ENCODE data around the gene HES7.

Gene HES7

DNA sequence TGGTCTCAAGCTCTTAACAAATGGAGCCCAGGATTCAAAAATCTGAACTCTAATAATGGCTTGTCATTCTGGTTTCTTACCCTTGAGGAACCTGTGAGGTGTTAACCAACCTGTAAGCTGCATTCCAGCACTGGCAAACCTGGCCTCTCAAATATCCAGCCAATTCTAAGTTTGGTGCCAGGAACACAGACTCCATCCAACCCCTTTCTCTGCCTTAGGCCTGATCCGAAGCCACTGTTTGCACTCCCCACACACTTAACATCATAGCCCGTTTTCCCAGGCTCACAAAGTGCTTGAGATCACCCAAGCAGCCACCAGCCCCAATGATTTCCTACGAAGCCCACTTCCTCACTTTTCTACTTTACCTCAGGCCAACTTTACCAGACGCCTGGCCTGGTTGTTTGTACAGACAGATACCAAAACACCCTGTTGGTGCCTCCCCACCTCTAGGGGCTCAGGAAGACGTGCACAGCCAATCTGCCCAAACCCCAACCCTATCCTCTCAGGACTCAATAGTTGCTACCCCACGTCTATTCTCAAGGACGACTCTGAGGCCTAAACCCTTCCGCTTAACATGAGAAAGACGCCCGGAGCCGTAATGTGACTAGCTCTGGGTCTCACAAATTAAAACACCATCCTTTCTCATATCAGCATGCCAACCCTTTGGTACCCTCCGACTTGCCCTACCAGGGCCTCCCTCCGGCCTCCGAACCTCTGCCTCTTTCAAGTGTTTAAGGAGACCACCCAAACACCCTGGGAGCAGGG, 31.5 kb upstream of the HES7 start:
- no peak for DNase-seq

DNA sequence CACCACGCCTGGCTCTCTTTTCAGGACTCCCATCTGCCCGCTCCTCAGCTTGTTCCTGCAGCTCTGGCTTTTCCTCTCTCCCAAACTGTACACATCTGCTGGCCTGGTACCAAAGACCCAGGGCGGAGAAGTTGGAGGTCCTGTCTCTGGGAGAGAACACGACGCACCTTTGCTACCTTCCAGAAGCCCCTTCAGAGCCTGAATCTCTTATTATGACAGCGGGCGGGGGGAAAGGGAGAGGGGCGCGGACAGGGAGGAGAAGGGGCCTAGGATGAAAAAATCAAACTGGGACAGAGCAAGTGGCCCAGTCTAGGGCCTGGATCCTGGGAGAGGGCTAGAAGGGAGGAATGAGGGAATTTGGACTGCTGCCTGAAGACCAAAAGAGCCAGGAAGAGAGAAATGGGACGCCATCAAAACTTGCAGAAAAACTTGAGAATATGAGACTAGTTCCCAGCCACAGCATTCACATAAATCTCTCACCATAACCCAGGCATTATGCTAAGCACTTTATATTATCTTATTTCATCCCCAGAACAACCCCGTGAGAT, 30.8 kb upstream of the HES7 start:
- no peak for DNase-seq

DNA sequence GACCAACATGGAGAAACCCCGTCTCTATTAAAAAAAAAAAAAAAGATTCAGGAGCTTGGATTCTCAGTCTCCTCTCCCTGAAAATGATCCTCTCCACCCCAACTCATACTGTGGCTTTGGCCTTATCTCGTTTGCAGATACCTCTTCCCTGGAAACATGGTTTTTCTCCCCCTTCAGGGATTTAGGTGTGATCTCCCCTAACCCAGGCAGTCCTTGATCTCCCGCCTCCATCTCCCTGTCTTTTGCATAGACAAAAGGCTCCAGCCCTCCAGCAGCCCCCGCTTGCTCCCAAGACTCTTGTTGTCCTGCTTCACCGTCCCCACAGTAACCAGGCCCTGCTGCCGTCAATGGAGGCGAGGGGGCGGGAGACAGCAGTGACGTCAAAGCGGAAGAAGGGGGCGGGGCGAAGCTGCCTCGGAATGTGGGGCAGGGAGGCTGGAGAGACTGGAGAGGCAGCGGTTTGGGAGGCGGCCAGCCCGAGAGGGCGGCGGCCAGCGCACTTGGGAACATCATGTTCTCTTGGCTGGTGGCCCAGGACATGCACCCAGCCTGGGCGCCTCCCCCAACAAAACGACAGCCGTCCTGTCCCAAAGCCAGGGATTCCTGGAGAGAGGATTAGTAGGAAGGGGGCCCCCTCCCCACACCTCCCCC, 30.2 kb upstream of the HES7 start:
- peak; percentile 95 to 98 for DNase-seq

DNA sequence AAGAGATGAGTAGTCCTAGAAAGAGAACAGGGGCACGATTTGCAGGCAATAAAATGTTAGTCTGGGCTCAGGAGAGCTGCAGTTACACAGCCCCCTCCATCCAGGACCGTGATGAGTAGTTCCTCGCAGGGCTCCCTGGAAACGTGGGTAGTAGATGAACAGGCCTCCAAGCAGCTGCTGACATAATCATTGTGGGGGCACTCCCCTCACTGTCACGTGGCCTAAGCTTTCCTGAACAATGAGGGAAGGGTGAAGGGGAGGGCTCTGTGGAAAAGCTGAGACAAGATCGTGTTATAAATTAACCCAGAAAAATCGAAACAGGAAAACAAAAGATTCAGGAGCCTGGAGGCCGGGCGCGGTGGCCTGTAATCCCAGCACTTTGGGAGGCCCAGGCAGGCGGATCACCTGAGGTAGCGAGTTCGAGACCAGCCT, 29.6 kb upstream of the HES7 start:
- peak; percentile 88 to 94 for DNase-seq

DNA sequence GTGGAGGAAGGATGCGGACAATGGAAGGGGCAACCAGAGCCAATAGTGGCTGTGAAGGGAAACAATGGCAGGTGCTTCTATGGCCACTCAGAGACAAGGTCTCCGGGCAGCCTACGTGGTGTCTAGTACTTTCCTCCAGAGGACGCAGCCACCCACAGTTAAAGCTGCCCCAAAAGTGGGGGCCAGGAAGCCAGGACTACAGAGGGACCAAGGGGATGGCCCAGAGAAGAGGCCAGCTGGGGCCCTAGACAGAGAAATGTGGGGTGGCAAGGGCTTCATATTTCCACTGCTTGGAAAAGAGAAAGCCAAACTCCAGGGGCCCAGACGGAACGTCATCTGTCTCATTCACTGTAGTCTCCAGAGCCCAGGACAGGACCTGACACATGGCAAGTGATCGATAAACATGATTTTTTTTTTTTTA, 29.1 kb upstream of the HES7 start:
- no peak for DNase-seq

DNA sequence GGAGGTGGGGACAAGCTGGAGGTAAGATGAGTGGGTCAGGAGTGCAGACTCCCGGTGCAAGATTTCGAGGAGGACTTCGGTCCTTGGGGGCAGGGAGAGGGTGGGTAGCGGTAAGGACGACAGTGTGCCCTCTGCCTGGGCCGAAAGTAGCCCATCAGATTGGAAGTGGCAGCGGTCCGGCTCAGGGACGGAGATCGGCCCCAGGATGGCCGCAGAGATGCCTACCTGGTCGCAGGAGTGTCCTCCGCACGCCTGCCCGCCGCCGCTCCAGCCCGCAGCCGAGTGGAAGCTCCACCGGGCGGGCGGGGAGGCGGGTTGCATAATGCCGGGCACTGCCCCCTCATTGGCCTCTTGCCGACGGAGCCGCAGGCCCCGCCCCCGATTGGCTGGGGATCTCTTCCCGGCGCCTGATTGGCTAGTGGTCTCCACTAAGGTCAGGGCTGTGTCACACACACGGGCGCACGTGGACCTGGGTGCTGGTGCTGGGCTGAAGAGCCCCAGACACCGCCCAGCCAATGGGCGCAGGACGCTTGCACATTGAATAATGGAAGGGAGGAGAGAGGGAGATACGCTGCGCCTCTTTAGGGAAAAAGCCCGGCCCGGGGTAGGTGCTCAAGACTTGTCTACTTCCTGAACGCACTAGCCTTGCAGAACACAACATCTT, 28.3 kb upstream of the HES7 start, which contains the start of gene PER1:
PER1 (minus strand) TSS at position 293 of the 664 bp plus-strand sequence. CDS start 1,698 bp downstream, outside the sequence.
- DNase-seq = peak; percentile 94 to 95

DNA sequence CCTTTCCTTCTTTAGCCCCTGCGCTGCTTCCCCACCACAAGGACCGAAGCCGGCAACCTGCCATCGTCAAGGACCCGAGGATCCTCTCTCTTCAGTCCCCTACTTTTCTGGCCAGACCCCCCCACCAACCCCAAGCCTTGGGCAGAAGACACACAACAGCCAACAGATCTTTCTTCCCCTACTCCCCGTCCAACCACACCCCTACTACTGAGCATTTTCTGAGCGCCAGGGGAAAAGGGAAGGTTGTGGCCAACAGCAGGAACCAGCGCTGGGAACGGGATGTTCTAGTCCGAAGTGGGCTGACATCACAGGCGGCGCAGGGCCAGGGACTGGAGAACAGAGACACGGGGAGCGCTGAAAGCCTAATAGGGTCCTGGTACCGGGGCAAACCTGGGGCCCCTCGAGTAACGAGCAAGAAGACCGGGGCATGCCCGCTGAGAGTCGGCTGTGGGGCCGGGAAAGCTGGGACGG, 27.8 kb upstream of the HES7 start:
- peak; percentile 78 to 89 for DNase-seq

DNA sequence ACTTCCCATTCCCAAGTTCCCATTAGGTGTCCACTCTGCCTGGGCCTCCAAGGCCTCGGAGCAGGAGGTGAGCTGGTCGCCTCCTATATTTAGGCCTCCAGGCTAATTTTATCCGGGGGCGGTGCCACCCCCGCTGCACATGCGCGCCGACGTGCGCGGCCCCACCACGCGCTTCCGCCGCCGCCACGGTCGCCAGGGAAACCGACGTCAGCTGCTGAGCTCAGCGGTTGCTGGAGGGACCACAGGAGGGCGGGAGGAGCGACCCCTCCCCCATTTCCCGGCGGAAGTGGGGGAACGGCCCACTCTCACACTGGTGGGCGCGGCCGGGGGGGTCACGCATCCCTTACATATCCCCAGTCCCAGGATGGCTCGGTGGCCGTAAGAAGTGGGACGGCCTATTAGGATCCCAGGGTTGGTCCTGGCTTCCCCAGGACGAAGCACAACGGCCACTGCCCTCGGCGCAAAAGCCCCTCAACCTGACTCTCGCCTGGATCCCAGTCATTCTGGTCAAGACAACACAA, 27.3 kb upstream of the HES7 start:
- DNase-seq = peak; percentile 71 to 79

DNA sequence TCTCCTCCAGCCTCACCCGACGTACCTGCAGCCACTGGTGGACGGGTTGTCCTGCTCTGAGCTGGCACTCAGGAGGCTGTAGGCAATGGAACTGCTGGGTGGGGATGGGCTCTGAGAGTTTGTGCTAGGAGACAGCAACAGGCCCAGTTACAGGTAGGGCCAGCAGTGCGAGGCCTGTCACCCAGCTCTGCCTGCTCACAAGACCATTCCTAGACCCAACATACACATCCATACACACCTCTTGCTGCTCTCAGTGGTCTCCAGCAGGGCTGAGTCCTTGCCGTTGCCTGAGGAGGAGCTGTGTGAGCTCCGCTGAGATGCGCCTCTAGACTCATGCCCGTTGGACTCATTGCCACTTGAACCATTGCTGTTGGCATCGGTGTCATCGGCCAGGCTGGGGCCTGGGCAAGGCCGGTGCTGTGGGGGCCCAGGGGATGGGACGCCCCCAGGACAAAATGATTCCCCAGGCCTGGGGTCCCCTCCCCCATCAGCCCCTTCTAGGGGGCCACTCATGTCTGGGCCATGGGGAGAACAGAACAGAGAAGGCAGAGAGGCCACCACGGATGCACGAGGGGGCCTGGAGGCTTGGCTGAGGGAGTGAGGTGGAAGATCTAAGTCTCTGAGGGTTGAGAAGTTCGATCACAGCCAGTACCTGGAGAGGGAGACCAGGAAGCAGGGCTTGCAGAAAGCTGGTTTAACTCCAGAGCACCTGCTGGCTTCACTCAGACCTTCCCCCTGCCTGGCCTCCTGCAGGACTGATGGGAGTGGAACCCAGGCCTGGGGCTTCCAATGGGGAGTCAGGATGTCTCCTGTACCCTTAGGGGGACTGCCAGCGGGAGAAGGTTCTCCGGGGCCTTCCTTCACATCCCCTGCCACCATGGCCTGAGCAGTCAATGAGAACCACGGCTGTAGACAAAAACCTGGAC, 26.6 kb upstream of the HES7 start:
- DNase-seq = no peak

DNA sequence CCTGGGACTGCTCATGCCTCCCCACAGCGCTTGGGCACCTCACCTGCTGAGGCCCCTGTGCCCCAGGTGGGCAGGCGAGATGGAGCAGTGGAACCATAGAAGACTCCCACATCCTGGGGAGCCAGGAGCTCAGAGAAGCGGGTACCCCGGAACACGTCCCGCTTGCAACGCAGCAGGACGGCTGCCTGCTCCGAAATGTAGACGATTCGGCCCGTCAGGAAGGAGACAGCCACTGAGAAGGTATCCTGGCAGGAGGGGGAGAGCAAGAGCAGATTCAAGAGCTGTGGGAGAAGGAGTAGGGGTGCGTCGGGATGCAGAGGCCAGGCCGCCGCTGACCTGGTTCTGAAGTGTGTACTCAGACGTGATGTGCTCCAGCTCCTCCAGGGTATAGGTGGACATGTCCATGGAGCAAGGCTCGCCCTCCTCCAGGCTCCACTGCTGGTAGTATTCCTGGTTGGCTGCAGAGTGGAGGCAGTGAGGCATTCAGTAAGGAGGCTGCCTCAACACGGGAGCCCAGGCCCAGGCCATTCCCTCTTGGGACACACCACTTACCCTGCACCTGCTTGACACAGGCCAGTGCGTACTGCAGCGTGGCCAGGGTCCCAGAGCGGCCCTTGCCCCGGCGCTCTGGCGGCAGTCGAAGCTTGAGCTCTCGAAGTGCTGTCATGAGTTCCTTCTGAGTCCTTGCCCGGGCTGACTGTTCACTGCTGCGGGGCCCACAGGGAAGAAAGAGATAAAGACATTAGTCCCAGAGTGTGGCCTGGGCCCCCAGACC, 25.7 kb upstream of the HES7 start:
- no peak for DNase-seq

DNA sequence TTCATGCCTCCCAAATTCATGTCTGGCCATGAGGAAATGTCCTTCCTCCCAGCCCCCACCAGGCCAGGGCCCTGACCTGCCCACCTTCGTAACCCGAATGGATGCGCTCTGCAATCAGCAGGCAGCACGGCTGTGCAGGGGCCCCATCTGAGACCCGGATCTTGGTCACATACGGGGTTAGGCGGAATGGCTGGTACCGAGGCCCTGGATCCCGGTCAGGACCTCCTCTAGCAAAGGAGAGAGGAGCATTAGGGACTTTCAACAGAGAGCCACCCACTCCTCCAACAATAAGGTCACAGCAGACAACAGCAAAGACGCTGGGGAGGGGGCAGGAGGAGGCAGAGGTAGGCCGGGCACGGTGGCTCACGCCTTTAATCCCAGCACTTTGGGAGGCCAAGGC, 24.7 kb upstream of the HES7 start:
- DNase-seq = no peak

DNA sequence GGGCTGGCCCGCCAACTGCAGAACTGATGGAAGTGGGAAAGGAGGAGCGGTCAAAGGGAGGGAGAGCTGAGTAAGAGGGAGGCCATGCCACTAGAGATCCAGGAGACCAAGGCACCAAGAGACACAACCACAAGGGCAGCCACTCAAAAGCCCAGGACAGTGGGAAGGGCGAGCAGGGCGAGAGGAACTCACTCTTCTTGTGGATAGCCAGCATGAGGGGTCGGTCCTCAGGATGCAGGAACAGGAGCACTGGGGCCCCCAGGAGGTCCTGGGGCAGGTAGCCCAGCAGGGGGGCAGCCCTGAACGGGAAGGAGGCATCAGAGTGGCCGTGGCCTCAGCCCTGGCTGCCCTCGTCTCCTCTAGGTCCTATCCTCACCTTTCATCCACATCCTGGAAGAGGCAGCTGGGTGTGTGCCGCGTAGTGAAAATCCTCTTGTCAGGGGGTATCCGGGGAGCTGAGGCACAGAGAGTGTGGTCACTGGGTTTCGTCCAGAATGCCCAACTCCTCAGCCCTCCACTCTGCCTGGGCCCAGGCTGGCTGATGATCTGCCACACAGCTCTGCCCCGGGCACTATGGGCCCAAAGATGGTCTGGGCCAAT, 24.0 kb upstream of the HES7 start:
- DNase-seq = no peak

DNA sequence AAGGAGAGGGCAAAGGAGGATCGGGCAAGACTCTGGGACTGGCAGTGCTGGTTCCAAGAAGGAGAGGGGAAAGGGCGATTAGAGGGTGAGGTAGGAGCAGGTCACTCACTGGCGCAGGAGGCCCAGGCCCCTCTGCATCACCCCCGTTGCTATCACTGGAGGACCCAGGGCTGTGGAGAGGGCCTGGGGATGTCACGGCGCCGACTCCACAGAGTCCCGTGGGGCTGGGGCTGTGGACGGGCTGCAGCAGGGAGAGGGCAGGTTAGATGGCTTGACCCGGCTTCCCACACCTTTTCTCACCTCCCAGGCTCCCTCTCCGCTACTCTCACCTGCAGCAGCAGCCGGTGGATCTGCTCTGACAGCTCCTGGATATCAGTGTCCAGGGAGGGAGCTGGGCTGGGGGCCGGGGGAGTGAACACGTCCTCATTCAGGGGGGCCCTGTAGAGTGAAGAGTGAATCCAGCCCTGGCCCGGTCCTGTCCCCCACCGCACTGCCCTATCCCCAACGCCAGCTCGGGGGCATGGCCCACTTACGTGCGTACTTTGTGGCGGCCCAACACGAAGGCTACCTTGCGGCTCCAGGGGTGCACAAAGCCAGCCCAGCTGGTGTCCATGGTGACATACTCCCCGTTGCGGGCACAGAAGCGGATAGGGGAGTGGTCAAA, 23.4 kb upstream of the HES7 start:
- DNase-seq = no peak

DNA sequence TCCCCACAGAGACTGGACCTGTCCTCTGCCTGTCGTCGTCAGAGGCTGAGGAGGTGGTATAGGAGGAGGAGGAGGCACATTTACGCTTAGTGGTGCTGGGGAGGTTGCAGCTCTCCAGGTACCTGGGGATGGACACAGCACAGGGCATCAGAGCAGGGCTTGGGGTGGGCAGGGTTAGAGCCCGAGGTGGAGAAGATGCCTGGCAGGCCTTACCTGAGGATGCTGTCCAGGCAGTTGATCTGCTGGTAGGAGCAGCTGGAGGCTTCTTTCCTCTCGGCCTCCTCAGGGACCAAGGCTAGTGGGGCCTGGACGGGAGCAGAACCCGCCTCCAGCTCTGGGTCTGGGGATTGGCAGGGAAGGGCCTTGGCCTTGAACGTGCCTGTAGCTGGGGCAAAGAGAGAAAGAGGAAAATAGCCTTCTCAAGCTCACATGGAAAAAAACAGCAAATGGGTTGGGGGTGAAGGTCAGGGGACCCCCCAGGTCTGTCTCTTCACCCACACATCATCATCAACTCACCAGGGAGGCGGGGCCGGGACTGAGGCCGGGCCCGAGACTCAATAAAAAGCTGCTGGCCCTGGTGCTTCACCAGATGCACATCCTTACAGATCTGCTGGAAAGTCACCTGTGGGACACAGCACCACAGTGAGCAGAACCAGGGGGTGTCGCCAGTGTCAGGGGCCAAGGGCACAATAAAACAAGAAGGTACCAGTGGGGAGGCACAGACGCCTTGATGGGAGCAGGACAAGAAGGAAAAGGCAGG, 22.7 kb upstream of the HES7 start:
- no peak for DNase-seq

DNA sequence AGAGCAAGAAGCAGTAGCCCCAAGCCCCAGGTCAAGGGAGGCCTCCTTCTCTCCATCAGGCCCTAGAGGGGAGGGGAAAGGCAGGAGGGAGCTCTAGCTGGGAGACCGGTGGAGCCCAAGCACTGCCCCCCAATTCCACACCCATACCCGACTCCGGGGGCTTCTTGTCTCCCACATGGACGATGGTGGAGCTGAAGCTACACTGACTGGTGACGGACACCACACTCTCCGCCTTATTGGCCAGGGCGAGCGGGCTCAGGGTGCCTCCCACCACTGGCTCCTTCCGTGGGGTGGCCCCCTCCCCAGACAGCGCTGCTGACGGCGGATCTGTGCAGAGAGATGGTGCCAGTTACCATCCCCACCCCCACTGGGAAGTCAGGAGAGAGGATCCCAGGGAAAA, 21.9 kb upstream of the HES7 start:
- DNase-seq = no peak

DNA sequence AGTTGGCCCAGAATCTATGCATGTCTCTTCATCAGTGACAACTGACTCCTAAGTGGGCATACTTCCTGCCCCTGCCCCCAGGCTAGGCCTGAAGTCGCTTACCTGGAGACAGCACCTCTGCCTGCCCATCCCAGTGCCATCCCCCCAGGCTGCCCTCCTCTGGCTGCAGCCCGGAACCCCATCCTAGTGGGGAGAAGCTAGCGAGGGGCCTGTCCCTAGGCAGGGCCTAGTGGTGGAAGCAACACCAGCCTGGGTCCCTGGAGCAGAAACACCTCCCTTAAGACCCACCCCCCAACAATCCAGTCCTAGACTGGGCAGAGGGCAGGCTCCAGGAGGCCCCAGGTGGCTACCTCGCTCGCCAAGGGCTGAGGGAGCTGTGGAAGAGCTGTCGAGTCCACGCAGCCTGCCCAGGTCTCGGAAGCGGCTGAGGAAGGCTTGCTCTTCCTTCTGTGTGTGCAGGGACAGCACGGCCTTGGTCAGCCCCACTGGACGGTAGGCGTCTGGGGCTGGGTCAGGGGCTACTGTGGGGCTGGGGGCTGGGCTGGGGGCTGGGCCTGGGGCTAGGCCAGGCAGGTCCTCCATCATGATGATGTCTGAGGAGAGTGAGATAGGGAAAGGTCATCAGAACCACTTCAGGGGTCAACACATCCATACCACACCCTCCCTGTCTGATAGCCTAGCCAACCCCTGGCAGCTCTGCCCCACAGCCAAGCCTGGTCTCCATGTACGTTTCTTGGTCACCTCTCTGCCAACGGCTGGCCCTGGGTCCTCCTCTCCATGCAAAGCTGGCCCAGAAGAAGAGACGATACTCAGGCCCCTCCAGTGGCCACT, 20.7 kb upstream of the HES7 start:
- DNase-seq = no peak

DNA sequence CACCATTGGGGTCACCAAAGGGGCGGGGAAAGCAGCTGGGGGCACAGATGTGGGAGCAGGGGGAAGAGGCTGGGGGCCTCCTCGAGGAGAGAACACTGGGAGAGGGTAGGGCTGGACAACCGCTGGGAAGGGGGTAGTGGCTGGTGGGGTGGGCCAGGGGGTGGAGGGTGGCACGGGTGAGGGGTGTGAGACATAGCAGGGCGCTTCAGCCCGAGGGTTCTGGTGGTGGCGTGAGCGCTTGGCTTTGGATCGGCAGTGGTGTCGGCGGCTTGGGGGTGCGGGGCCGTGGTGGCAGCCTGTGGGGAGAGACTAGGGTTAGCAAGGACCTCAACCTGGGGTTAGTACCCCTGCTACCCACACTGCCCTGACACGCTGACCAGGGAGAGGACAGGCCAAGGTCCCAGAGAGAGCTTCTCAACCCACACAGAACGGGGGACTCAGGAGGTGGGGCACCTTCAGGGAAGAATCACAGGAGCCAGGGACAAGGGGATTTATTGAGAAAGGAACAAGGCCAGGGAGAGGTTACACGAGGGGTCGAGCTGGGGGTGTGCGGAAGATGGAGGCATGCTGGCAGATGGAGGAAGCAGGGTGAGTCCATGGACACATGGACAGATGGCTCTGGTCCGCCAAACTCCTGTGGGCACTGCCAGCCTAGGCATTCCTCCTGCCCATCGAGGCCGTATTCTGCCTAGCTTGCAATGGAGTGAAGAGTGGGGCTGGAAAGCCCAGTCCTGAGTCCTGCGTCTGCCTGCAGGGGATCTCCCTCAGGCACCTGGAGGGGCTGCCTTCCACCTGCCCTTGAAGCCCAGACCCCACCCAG, 19.9 kb upstream of the HES7 start:
- no peak for DNase-seq
